Left renal cortex interstitium (tissue), 4 donors: ENCODE data around the gene SEMA3E. TPM values are rescaled to one million over a fixed set of nuclear protein-coding genes. Genes with fewer than 3 reads are reported as not detected.

ENCODE experiments used
- DNase-seq, 4 donors: peaks; one replicate each; pipeline ENCODE4 v3.0.0-alpha.2; 2013; ENCODE audit warnings: low read depth in 4 of 4, low spot score in 2 of 4, missing footprints in 1 of 4
- polyA plus RNA-seq, 4 donors: library from polyadenylated mRNA; unstranded; fragments of 120-200 nt; gene quantifications; one replicate each; pipeline ENCODE4 v1.2.1, GENCODE V29; 2013; ENCODE audit not compliant: insufficient read length in 4 of 4

The SEMA3E gene
- polyA plus RNA-seq, 4 donors: 1.2 to 2.8 (median 2.4) TPM

DNA sequence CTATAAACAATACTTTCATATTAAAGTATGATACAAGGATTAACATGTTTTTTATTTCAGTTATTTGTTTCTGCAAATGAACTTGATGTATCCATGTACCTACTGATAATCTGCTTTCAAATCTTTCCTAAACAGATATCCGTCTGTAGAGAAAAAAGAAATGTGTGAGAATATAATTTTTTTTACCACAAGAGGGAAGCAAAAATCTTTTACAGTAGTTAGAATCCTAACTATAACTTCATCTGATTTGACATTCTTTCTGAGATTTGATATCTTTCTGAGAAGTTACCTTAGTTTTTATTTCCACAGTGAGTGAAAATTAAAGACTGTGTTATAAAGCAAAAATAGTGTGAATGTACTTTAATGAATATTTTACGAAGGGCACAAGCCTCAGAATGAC lies 282.3 kb downstream of the SEMA3E start:
- no peak for DNase-seq

DNA sequence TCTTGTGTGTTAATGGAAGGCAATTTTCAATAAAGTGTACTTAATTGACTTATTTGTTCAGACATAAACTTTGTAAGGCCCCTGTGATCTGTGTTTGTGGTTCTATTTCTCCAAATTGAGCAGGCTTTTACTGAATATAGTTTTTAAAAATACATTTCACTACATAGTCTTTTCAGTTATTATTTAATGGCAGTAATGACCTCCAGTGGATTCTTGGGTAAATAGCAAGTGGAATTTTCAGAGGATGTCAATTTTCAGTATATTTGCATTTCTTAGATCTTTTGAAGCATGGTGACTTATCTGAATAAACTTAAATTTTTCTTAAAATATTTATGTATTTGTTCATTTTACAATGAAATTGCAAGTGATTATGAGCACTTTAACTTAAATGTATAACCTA lies 283.2 kb downstream of the SEMA3E start:
- no peak for DNase-seq

DNA sequence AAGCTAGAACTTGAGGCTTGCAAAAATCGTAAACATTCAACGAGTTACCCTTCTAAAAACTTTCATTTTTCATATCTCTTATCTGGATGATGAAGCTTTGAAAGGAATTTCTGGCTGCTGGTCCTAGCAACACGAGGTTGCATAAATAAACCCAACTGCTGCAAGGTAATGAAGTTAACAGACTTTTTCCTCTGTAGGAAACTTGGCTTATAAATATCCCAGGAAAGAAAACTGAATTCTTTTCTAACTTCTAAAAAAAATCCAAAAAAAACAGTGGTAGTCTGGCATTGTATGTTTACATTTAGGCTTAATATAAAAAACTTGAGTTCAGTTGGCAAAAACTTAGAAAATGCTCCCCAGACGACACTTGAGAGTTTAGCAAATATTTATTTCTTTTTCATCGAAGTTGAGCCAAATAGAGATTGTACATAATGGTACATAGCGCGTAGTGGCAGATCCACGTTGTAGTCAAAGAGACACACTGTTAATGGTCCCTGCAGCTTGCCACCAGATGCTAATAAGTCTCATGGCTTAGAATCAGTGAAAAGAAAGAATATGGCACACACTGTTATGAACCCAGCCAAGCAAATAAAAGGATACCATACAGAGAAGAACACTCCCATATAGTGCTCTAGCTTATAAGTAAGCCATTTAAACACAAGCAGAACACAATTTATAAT lies 285.9 kb downstream of the SEMA3E start:
- no peak for DNase-seq

DNA sequence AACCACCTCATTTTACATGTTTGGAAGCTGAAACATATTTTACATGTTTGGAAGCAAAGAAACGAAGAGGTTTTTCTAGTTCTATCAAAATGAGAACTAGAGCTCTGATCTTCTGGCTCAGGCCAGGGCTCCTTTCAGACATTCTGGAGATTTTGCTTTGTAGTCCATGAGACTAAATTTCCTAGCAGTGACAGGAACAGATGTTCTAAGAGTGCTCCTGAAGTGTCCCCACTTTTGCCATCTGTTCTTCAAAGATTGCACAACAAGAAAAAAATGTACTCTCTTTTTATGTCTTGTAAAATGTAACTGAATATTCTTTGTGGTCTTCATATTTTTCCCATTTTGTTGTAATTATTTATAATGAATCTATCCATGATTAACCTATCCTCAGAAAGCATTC lies 289.8 kb downstream of the SEMA3E start:
- no peak for DNase-seq

DNA sequence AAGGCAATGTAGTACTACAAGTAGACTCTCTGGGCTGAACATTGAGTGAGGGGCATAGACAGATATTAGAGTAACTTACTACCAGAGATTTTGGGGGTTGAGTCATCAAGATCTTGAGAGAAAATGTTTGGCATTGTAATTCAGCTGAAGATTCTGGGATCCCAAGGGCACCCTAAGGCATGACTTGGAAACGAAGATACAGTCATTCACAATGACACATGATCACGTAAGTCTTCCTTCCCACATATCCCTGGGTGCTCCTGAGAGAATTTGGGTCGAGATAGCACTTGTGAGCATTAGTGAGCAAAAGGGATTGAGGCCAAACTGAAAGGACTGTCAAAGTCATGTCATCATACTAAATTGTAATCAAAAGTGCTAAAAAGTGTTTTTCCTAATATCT lies 293.8 kb downstream of the SEMA3E start:
- no peak for DNase-seq

DNA sequence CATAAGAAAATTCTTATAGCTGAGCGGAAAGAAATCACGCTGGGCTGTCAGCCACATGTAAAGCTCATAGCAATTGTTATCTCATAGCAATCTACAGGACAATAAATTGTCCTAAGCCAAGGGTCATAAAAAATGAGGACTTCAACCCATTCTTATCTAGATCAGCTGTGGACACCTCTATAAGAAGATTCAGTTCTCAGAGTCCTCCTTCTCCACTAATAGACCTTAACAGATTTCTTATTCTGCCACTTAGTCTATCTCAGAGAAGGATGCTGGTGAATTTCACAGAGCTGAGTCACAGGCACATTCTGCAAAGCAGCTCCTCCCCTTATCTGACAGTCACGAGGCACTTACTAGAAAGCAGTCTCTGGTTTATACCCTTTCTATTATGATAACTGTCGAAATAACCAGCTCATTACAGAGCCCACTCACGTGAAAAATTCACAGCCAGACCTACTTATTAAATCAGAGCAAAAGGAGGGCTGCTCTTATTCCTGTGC lies 300.9 kb downstream of the SEMA3E start:
- no peak for DNase-seq

DNA sequence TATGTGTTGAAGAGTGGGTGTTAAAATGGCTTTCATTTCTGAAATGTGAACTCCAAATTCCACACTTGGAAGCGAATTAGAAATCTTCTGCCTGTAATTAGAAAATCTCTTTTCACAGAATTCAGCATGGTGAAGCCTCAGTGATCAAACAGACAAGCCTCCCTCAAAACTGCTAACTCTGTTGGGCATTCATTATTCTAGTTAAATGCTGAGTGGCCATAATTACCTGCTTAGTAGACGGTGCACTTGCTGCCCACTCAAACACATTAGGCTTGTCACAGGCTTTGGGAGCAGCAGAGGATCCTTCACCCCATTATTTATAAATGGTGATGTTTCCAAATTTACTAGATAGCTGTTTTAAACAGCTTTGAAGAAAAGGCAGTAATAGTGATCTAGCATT lies 309.0 kb downstream of the SEMA3E start:
- DNase-seq: no peak

DNA sequence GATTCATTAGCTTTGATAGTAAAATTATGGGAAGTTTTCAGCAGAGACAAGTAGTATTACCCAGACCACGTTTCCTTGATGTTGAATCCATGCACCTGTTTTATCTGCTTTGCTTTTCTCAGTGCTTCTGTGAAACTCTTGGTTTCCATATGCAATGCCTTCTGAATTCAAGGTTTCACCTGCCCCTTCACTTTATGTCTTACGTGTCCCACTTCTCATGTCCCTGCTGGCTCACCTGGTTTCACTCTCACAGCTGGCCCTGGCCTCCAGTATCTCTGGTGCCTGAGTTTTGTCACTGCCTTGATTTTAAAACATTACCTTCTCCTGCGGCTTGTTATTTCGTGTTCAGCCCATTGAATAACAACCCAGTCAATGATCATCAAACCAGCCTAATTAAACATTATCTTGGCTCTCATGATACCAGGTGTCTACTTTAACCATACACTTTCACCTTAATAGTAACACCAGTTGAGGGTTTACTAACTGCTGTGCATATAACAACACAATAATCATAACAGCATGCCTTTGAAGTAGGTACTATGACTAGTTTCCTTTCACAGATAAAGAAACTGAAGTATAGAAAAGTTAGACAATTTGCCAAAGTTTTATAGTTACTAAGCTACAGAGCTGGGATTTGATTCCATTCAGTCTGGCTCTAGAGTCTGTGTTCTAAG lies 310.5 kb downstream of the SEMA3E start:
- no peak for DNase-seq

DNA sequence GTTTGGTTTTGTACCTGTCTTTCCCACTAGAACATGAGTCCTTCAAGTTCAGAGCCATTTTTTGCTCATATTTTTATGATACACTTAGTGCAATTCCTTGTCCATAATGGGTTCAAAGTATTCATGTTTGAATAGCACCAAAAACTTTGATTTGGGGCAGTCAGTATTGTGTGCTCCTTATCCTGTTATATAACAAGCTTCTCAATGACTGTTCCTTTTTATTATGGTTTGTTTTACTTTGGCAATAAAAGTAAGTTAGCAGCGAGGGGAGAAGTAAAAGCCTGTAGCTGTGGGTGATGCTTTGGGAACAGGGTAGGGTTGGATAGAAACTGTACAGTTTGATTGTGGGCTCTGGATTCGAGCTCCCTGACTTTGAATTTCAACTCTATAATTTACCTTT lies 311.9 kb downstream of the SEMA3E start:
- no peak for DNase-seq

DNA sequence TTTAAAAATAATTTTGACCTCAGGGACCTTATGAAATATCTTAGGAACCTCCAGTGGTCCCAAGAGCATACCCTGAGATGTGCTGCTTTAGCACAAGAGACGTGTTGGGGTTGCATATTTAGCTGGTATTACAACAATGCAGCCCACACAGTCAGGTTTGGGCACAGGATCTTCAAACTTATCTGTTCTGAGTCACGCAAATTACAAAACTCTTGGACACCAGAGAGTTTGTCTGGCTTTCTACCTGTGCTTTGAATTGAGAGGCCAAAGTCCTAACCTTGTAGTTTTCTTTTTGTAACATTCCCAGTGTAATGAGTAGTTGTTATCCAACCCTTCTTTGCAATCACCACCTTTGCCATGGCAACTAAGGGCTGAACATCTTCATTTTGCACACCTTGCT lies 322.7 kb downstream of the SEMA3E start:
- no peak for DNase-seq

DNA sequence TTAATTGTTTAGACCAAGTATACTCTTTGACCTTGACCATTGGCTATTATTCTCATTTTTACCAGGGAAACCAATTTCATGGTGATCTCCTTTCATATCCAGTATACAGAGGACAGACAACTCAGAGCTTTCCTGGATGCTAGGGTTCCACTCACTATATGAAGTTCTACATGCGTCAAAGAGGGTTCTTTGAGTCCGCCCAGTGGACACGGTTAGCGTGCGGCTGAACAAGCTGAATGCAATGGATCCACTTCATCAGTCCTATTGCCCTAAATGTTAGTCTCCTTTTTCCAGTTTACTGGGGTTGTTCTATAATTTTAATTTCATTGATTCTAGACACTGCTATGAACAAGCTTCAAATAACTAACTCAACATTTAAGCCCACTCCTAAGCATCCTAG lies 323.9 kb downstream of the SEMA3E start:
- no peak for DNase-seq

DNA sequence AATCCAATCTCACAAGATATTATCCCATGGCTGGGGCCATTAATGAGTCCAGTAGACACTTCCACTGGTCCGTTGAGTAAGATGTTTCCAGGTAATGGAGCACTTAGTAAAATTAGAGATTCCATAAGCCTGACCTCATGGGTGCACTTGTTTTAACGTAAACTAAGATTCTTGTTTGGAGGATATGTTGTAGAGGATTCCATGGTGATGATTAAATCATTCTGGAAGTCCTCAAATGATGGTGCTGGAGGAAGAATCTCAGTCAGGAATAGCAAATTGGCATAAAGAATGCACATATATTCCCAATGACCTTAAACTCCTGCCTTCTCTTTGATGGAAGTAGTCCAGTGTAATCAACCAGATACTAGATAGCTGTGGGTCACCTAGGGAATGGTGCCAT lies 324.3 kb downstream of the SEMA3E start:
- DNase-seq: no peak

DNA sequence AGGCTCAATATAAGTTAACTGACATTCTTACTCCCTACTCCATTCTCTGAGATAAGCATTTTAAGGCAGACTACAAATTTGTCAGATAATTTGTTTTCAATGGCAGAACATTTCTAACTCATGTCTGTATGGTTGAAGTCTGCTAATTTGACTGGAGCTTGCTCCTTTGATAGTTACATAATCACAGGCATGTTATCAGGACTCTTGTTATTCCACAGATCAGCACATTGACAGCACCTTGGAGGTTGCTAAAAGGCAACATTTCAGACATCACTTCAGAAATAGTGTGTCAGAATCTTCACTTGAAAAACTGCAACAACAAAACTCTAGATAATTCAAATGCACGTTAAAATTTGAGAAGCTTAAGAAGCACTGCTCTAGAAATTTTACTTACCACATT lies 327.9 kb downstream of the SEMA3E start:
- no peak for DNase-seq

DNA sequence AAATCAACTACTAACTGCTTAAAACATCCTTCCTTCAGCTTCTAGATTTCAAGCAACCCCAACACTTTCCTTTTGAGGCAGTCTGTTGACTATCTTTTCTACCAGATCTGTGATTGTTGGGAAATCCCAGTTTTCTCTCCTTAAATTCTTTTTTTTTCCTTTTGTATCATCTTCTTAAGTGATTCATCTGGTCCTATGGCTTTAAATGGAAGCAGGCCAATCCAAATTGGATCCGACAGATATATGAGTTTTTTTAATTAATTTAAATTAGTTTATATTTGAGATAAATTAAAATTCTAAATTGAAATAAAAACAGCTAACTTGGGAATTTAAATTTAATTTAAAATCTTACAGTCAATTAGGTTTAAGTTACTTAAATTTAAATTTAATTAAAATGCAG lies 335.0 kb downstream of the SEMA3E start:
- no peak for DNase-seq
